ENCODE results near the gene CDC14B.

DNA sequence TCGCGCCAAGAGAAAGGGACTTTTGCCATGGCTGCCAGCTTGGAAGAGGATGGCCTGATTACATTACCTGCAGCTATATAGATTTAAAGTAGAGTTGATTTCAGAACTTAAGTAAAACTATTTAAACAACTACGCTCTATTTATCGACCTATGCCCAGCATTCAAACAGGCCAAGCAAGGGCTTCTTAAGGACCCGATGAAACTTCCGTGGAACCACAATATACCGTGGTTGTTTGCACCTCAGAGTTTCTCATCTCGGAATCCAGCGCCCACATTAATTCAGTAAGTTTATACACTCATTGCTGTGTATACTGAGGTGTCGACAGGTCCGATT lies 505 bp upstream of the CDC14B start:
- TF ChIP-seq TAF1 (IDR thresholded peaks at IDR 0.05; ENCODE audit: borderline replicate concordance, insufficient read depth, low read length) (no peak), POLR2AphosphoS5 (IDR thresholded peaks at IDR 0.05; ENCODE audit: low read depth, low read length) (no peak), SIN3A (IDR thresholded peaks at IDR 0.05; ENCODE audit: borderline replicate concordance, insufficient read depth, low read length) (no peak), FOXP2 (optimal IDR thresholded peaks at IDR 0.05; ENCODE audit: borderline replicate concordance, extremely low read depth, extremely low read length, insufficient read depth) (no peak)
- TF ChIP-seq, protein P1, sequence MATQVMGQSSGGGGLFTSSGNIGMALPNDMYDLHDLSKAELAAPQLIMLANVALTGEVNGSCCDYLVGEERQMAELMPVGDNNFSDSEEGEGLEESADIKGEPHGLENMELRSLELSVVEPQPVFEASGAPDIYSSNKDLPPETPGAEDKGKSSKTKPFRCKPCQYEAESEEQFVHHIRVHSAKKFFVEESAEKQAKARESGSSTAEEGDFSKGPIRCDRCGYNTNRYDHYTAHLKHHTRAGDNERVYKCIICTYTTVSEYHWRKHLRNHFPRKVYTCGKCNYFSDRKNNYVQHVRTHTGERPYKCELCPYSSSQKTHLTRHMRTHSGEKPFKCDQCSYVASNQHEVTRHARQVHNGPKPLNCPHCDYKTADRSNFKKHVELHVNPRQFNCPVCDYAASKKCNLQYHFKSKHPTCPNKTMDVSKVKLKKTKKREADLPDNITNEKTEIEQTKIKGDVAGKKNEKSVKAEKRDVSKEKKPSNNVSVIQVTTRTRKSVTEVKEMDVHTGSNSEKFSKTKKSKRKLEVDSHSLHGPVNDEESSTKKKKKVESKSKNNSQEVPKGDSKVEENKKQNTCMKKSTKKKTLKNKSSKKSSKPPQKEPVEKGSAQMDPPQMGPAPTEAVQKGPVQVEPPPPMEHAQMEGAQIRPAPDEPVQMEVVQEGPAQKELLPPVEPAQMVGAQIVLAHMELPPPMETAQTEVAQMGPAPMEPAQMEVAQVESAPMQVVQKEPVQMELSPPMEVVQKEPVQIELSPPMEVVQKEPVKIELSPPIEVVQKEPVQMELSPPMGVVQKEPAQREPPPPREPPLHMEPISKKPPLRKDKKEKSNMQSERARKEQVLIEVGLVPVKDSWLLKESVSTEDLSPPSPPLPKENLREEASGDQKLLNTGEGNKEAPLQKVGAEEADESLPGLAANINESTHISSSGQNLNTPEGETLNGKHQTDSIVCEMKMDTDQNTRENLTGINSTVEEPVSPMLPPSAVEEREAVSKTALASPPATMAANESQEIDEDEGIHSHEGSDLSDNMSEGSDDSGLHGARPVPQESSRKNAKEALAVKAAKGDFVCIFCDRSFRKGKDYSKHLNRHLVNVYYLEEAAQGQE (IDR thresholded peaks at IDR 0.05; ENCODE audit: insufficient read depth in 1 of 2, low read depth in 2 of 2, low read length in 2 of 2), result no peak
